ENCODE results near the gene SLC35G2. TPM values are rescaled to one million over a fixed set of nuclear protein-coding genes. Genes with fewer than 3 reads are reported as not detected.
"Not testable (repeated sequence)": the region's sequence is repeated elsewhere in the genome, so short reads cannot be mapped to it uniquely, and the experiment has no call there.

SLC35G2 gene
- total RNA-seq, 1 donor from 2014 or later: 2.1 TPM

- not testable (repeated sequence) for H3K4me3 ChIP-seq (ENCODE audit: low read length in 3 of 3); H3K9ac ChIP-seq (ENCODE audit: low read depth in 1 of 3, low read length in 3 of 3); H3K36me3 ChIP-seq (ENCODE audit: control insufficient read depth in 3 of 3, insufficient read depth in 3 of 3, low read length in 3 of 3); H3K9me3 ChIP-seq (ENCODE audit: control insufficient read depth in 3 of 3, low read length in 3 of 3); H3K27ac ChIP-seq (ENCODE audit: low read depth, low read length); H3K27me3 ChIP-seq (ENCODE audit: control insufficient read depth in 3 of 3, insufficient read depth in 3 of 3, low read length in 3 of 3)
- H3K4me1 ChIP-seq (ENCODE audit: control insufficient read depth in 3 of 3, insufficient read depth in 3 of 3, low read length in 3 of 3): peaks cover 7 to 11% (median 10%) of the 10 kb centered on the region in 3 donors
These were observed 17.8 kb upstream of the SLC35G2 start for GRCh38 chr3:136801146-136801545.

GRCh38 chr3:136802481-136802996 is 16.4 kb upstream of the SLC35G2 start:
- Histone ChIP-seq H3K4me3 (ENCODE audit: low read length in 3 of 3) (no peak overlapping the region), H3K36me3 (ENCODE audit: control insufficient read depth in 3 of 3, insufficient read depth in 3 of 3, low read length in 3 of 3) (no peaks in the 10 kb centered on the region), H3K9ac (ENCODE audit: low read depth in 1 of 3, low read length in 3 of 3) (peak overlapping the region in 2 of 3 donors; percentile 18 to 42), H3K4me1 (ENCODE audit: control insufficient read depth in 3 of 3, insufficient read depth in 3 of 3, low read length in 3 of 3) (peaks cover 7 to 11% (median 10%) of the 10 kb centered on the region in 3 donors), H3K9me3 (ENCODE audit: control insufficient read depth in 3 of 3, low read length in 3 of 3) (no peaks in the 10 kb centered on the region), H3K27ac (ENCODE audit: low read depth, low read length) (peak overlapping the region; percentile 20), H3K27me3 (ENCODE audit: control insufficient read depth in 3 of 3, insufficient read depth in 3 of 3, low read length in 3 of 3) (no peaks in the 10 kb centered on the region)

GRCh38 chr3:136804141-136804540 is 14.8 kb upstream of the SLC35G2 start:
- no peak overlapping the region for H3K9ac ChIP-seq (ENCODE audit: low read depth in 1 of 3, low read length in 3 of 3)
- no peak overlapping the region for H3K27ac ChIP-seq (ENCODE audit: low read depth, low read length)
- no peaks in the 10 kb centered on the region for H3K27me3 ChIP-seq (ENCODE audit: control insufficient read depth in 3 of 3, insufficient read depth in 3 of 3, low read length in 3 of 3)
- peaks cover 7 to 11% (median 10%) of the 10 kb centered on the region in 3 donors for H3K4me1 ChIP-seq (ENCODE audit: control insufficient read depth in 3 of 3, insufficient read depth in 3 of 3, low read length in 3 of 3)
- H3K36me3 ChIP-seq (ENCODE audit: control insufficient read depth in 3 of 3, insufficient read depth in 3 of 3, low read length in 3 of 3): no peaks in the 10 kb centered on the region
- no peaks in the 10 kb centered on the region for H3K9me3 ChIP-seq (ENCODE audit: control insufficient read depth in 3 of 3, low read length in 3 of 3)
- H3K4me3 ChIP-seq (ENCODE audit: low read length in 3 of 3): no peak overlapping the region

GRCh38 chr3:136804813-136805212 is 14.1 kb upstream of the SLC35G2 start:
- no peak overlapping the region for H3K4me3 ChIP-seq (ENCODE audit: low read length in 3 of 3)
- H3K4me1 ChIP-seq (ENCODE audit: control insufficient read depth in 3 of 3, insufficient read depth in 3 of 3, low read length in 3 of 3): peaks cover 7 to 11% (median 10%) of the 10 kb centered on the region in 3 donors
- H3K36me3 ChIP-seq (ENCODE audit: control insufficient read depth in 3 of 3, insufficient read depth in 3 of 3, low read length in 3 of 3): no peaks in the 10 kb centered on the region
- H3K9me3 ChIP-seq (ENCODE audit: control insufficient read depth in 3 of 3, low read length in 3 of 3): no peaks in the 10 kb centered on the region
- H3K9ac ChIP-seq (ENCODE audit: low read depth in 1 of 3, low read length in 3 of 3): no peak overlapping the region
- H3K27me3 ChIP-seq (ENCODE audit: control insufficient read depth in 3 of 3, insufficient read depth in 3 of 3, low read length in 3 of 3): no peaks in the 10 kb centered on the region
- no peak overlapping the region for H3K27ac ChIP-seq (ENCODE audit: low read depth, low read length)

GRCh38 chr3:136805795-136806194 is 13.1 kb upstream of the SLC35G2 start:
- H3K27me3 ChIP-seq (ENCODE audit: control insufficient read depth in 3 of 3, insufficient read depth in 3 of 3, low read length in 3 of 3): no peaks in the 10 kb centered on the region
- H3K27ac ChIP-seq (ENCODE audit: low read depth, low read length): no peak overlapping the region
- no peak overlapping the region for H3K4me3 ChIP-seq (ENCODE audit: low read length in 3 of 3)
- no peaks in the 10 kb centered on the region for H3K9me3 ChIP-seq (ENCODE audit: control insufficient read depth in 3 of 3, low read length in 3 of 3)
- no peak overlapping the region for H3K9ac ChIP-seq (ENCODE audit: low read depth in 1 of 3, low read length in 3 of 3)
- peaks cover 7 to 11% (median 10%) of the 10 kb centered on the region in 3 donors for H3K4me1 ChIP-seq (ENCODE audit: control insufficient read depth in 3 of 3, insufficient read depth in 3 of 3, low read length in 3 of 3)
- H3K36me3 ChIP-seq (ENCODE audit: control insufficient read depth in 3 of 3, insufficient read depth in 3 of 3, low read length in 3 of 3): no peaks in the 10 kb centered on the region

- no peaks in the 10 kb centered on the region for H3K4me1 ChIP-seq (ENCODE audit: control insufficient read depth in 3 of 3, insufficient read depth in 3 of 3, low read length in 3 of 3)
- H3K9me3 ChIP-seq (ENCODE audit: control insufficient read depth in 3 of 3, low read length in 3 of 3): peaks cover 0 to 3% (median 0%) of the 10 kb centered on the region in 3 donors
- no peak overlapping the region for H3K27ac ChIP-seq (ENCODE audit: low read depth, low read length)
- no peak overlapping the region for H3K4me3 ChIP-seq (ENCODE audit: low read length in 3 of 3)
- no peaks in the 10 kb centered on the region for H3K36me3 ChIP-seq (ENCODE audit: control insufficient read depth in 3 of 3, insufficient read depth in 3 of 3, low read length in 3 of 3)
- H3K9ac ChIP-seq (ENCODE audit: low read depth in 1 of 3, low read length in 3 of 3): no peak overlapping the region
- no peaks in the 10 kb centered on the region for H3K27me3 ChIP-seq (ENCODE audit: control insufficient read depth in 3 of 3, insufficient read depth in 3 of 3, low read length in 3 of 3)
These were observed 7.2 kb upstream of the SLC35G2 start for GRCh38 chr3:136811701-136812100.

- Histone ChIP-seq H3K4me1 (ENCODE audit: control insufficient read depth in 3 of 3, insufficient read depth in 3 of 3, low read length in 3 of 3) (peaks cover 7 to 18% (median 14%) of the 10 kb centered on the region in 3 donors), H3K27me3 (ENCODE audit: control insufficient read depth in 3 of 3, insufficient read depth in 3 of 3, low read length in 3 of 3) (peaks cover 0 to 26% (median 17%) of the 10 kb centered on the region in 3 donors), H3K36me3 (ENCODE audit: control insufficient read depth in 3 of 3, insufficient read depth in 3 of 3, low read length in 3 of 3) (no peaks in the 10 kb centered on the region), H3K9ac (ENCODE audit: low read depth in 1 of 3, low read length in 3 of 3) (no peak overlapping the region), H3K4me3 (ENCODE audit: low read length in 3 of 3) (no peak overlapping the region), H3K9me3 (ENCODE audit: control insufficient read depth in 3 of 3, low read length in 3 of 3) (no peaks in the 10 kb centered on the region), H3K27ac (ENCODE audit: low read depth, low read length) (no peak overlapping the region)
These were observed 1.5 kb upstream of the SLC35G2 start for GRCh38 chr3:136817448-136817847.

- peak overlapping the region; percentile 73 to 89 (median 75) for H3K4me3 ChIP-seq (ENCODE audit: low read length in 3 of 3)
- peaks cover 0 to 26% (median 17%) of the 10 kb centered on the region in 3 donors for H3K27me3 ChIP-seq (ENCODE audit: control insufficient read depth in 3 of 3, insufficient read depth in 3 of 3, low read length in 3 of 3)
- peak overlapping the region; percentile 63 to 80 (median 71) for H3K9ac ChIP-seq (ENCODE audit: low read depth in 1 of 3, low read length in 3 of 3)
- H3K36me3 ChIP-seq (ENCODE audit: control insufficient read depth in 3 of 3, insufficient read depth in 3 of 3, low read length in 3 of 3): no peaks in the 10 kb centered on the region
- peak overlapping the region; percentile 41 for H3K27ac ChIP-seq (ENCODE audit: low read depth, low read length)
- H3K9me3 ChIP-seq (ENCODE audit: control insufficient read depth in 3 of 3, low read length in 3 of 3): no peaks in the 10 kb centered on the region
- peaks cover 7 to 18% (median 14%) of the 10 kb centered on the region in 3 donors for H3K4me1 ChIP-seq (ENCODE audit: control insufficient read depth in 3 of 3, insufficient read depth in 3 of 3, low read length in 3 of 3)
These were observed 646 bp upstream of the SLC35G2 start for GRCh38 chr3:136818191-136818768.

- H3K9ac ChIP-seq (ENCODE audit: low read depth in 1 of 3, low read length in 3 of 3): peak overlapping the region; percentile 63 to 80 (median 71)
- H3K27ac ChIP-seq (ENCODE audit: low read depth, low read length): peak overlapping the region; percentile 41
- no peaks in the 10 kb centered on the region for H3K36me3 ChIP-seq (ENCODE audit: control insufficient read depth in 3 of 3, insufficient read depth in 3 of 3, low read length in 3 of 3)
- H3K9me3 ChIP-seq (ENCODE audit: control insufficient read depth in 3 of 3, low read length in 3 of 3): no peaks in the 10 kb centered on the region
- H3K27me3 ChIP-seq (ENCODE audit: control insufficient read depth in 3 of 3, insufficient read depth in 3 of 3, low read length in 3 of 3): peaks cover 0 to 26% (median 17%) of the 10 kb centered on the region in 3 donors
- H3K4me1 ChIP-seq (ENCODE audit: control insufficient read depth in 3 of 3, insufficient read depth in 3 of 3, low read length in 3 of 3): peaks cover 7 to 18% (median 14%) of the 10 kb centered on the region in 3 donors
- H3K4me3 ChIP-seq (ENCODE audit: low read length in 3 of 3): peak overlapping the region; percentile 73 to 89 (median 75)
These were observed 435 bp downstream of the SLC35G2 start for GRCh38 chr3:136819392-136819730.
